Central memory CD4-positive, alpha-beta T cell (primary cell): ENCODE data around the gene EPHB2.

Experiments used
- DNase-seq: peaks from one replicate; pipeline ENCODE4 v3.0.0; 2022

The EPHB2 gene

GRCh38 chr1:22864886-22865285 lies 154.2 kb downstream of the EPHB2 start:
- DNase-seq = no peak

- no peak for DNase-seq
Observed at GRCh38 chr1:22865736-22866135, 155.1 kb downstream of the EPHB2 start.

- no peak for DNase-seq
Observed at GRCh38 chr1:22866868-22867267, 156.2 kb downstream of the EPHB2 start.

GRCh38 chr1:22868331-22868730 lies 157.7 kb downstream of the EPHB2 start:
- no peak for DNase-seq

- no peak for DNase-seq
Observed at GRCh38 chr1:22869325-22869724, 158.7 kb downstream of the EPHB2 start.

GRCh38 chr1:22870201-22870871 lies 159.7 kb downstream of the EPHB2 start:
- no peak for DNase-seq

- no peak for DNase-seq
Observed at GRCh38 chr1:22872981-22873664, 162.5 kb downstream of the EPHB2 start.

- no peak for DNase-seq
Observed at GRCh38 chr1:22874785-22875184, 164.1 kb downstream of the EPHB2 start.

GRCh38 chr1:22875241-22875640 lies 164.6 kb downstream of the EPHB2 start:
- DNase-seq = no peak

- no peak for DNase-seq
Observed at GRCh38 chr1:22875841-22876240, 165.2 kb downstream of the EPHB2 start.

- no peak for DNase-seq
Observed at GRCh38 chr1:22876359-22877111, 165.9 kb downstream of the EPHB2 start.

GRCh38 chr1:22877112-22877915 lies 166.7 kb downstream of the EPHB2 start:
- no peak for DNase-seq

- no peak for DNase-seq
Observed at GRCh38 chr1:22877980-22878379, 167.3 kb downstream of the EPHB2 start.

- DNase-seq = no peak
Observed at GRCh38 chr1:22878626-22879025, 168.0 kb downstream of the EPHB2 start.

GRCh38 chr1:22879445-22879844 lies 168.8 kb downstream of the EPHB2 start:
- no peak for DNase-seq

- no peak for DNase-seq
Observed at GRCh38 chr1:22880174-22880601, 169.5 kb downstream of the EPHB2 start.

- DNase-seq = no peak
Observed at GRCh38 chr1:22883406-22883805, 172.8 kb downstream of the EPHB2 start.

- DNase-seq = no peak
Observed at GRCh38 chr1:22884806-22885530, 174.3 kb downstream of the EPHB2 start.

GRCh38 chr1:22886211-22886610 lies 175.6 kb downstream of the EPHB2 start:
- DNase-seq = no peak

GRCh38 chr1:22887491-22887890 lies 176.9 kb downstream of the EPHB2 start:
- no peak for DNase-seq

GRCh38 chr1:22888320-22889075 lies 177.9 kb downstream of the EPHB2 start:
- DNase-seq = no peak
